GM10266 (cell line): ENCODE data around the gene GPAT3.
A peak's percentile ranks its signal among the peaks of the same experiment; 100 is the strongest.
"Not testable (repeated sequence)": the region's sequence is repeated elsewhere in the genome, so short reads cannot be mapped to it uniquely, and the experiment has no call there.

Experiments used
- DNase-seq: peaks from one replicate; pipeline ENCODE4 v3.0.0; 2012; ENCODE audit errors: extremely low spot score
- TF ChIP-seq, protein P1 (sequence below): IDR thresholded peaks from 2 replicates; pipeline ENCODE4 v1.5.1; 2012; ENCODE audit warnings: mild to moderate bottlenecking, low read depth; ENCODE audit not compliant: control insufficient read depth, insufficient read depth; ENCODE audit errors: missing control alignments

GPAT3 gene

DNA sequence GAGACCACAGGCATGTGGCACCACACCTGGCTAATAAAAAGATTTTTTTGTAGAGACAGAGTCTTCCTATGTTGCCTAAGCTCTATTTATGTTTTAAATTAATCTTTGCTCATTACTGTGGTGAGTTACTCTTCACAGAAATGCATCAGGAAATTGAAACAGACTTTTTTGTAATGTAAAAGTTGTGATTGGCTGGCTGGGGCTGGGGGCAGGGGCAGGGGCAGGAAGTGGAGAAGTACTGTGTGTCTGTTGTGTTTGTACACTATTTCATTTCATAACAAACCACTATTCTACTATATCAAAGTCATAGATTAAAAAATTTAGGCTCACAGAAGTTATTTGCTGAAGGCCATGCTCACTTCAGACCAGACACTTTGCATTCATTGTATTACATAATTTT is 31.9 kb upstream of the GPAT3 start:
- no peak for DNase-seq
- TF ChIP-seq, protein P1, sequence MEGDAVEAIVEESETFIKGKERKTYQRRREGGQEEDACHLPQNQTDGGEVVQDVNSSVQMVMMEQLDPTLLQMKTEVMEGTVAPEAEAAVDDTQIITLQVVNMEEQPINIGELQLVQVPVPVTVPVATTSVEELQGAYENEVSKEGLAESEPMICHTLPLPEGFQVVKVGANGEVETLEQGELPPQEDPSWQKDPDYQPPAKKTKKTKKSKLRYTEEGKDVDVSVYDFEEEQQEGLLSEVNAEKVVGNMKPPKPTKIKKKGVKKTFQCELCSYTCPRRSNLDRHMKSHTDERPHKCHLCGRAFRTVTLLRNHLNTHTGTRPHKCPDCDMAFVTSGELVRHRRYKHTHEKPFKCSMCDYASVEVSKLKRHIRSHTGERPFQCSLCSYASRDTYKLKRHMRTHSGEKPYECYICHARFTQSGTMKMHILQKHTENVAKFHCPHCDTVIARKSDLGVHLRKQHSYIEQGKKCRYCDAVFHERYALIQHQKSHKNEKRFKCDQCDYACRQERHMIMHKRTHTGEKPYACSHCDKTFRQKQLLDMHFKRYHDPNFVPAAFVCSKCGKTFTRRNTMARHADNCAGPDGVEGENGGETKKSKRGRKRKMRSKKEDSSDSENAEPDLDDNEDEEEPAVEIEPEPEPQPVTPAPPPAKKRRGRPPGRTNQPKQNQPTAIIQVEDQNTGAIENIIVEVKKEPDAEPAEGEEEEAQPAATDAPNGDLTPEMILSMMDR: no peak

DNA sequence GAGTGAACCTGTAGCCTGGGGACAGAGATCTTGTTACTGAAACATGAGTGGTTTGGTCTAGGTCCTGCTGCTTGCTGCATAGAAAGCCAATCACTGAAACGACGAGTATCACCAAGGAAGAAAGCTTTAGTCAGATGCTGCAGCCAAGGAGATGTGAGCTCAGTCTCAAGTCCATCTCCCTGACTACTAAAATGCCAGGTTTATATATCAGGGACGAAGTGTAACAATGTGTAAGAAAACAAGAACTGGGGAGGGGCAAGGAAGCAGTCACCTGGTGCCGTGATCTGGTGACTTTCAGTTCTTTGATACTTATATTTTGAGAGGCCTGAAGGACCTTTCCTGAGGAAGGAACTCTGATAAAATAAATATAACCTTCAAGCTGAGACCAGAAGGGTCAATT is 31.4 kb upstream of the GPAT3 start:
- DNase-seq: no peak
- TF ChIP-seq, protein P1: no peak

DNA sequence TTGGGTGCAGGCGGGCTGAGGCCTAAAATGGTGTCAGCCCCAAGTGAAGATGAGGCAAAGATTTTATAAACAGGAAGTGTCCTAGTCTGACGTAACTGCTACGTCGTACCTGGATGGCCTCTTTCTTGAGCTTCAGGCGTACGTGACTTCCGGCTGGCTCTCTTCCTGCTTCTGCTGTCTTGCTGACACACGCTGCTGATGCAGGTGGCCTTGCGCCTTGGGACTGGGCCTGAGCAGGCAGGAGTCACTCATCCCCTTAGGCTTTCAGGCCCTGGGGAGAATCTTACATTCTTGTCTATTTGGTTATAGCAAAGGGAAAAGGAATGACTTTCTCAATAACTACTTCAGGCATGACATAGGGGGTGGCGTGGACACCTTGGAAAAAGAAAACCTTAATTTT is 30.9 kb upstream of the GPAT3 start:
- no peak for DNase-seq
- TF ChIP-seq, protein P1: no peak

DNA sequence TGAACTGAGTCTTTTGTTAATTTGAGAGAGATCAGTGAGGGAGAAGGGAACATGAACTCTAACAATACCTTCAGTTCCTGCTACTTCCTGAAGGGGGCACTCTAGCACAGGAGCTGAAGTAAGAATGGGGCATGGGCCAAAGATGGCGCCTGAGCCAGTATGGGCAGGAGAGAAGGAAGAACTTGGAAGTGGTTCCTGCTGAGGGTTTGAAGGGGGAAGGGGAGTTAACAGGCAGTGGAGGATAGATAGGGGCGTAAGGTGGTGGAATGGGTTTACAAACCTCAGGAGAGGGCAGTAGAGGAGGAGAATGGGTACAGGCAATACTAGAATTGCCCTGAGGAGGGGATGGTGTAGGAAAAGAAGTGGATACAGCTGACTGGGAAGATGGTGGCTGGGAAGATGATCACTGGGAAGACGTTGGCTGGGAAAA is 26.7 kb upstream of the GPAT3 start:
- not testable (repeated sequence) for DNase-seq
- TF ChIP-seq, protein P1: peak; percentile 54

DNA sequence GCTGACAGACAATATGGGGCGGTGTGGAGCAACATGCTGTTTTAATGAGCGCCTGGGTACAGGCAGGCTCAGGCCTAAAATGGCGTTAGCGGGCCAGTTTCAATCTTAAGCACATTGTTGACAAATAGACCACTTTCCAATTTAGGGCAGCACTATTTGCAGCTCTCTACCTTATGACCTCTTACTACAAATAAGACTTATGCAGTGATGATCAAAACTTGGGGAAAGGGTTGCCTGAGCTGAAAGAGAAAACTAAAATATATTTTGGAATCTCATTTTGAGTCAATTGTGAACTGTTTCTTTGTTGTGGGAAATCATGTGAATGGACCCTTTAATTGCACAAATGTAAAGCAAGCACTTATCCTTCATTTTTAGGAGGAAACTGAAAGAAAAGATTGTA is 25.5 kb upstream of the GPAT3 start:
- DNase-seq: no peak
- TF ChIP-seq, protein P1: no peak

DNA sequence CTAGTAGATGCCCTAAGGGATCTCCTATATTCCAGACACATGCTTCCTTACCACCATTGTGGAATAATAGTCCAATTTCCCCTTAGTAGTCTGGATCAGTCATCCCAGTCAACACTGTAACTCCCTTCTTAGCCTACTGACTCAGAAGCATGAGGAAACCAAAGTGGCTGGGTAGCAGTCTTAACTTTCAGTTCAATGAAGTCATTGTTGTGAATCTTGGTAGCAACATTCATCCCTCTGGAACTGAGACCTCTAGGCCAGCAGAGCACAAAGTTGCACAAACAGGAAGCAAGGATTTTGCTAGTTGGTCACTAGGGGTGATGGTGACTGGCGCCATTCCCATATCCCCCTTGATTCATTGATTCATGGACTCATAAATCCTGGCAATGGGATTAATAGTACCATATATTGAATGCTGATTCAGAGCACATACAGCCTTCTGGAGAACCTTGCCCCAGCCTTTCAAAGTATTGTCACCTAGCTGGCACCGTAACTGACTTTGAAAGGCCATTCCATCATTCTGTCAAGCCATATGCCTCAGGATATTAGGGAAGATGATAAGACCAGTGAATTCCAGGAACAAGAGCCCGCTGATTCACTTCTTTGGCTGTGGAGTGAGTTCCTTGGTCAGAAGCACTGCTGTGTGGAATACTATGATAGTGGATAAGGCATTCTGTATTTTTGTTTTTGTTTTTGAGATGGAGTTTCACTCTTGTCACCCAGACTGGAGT is 19.7 kb upstream of the GPAT3 start:
- no peak for DNase-seq
- TF ChIP-seq, protein P1: no peak

DNA sequence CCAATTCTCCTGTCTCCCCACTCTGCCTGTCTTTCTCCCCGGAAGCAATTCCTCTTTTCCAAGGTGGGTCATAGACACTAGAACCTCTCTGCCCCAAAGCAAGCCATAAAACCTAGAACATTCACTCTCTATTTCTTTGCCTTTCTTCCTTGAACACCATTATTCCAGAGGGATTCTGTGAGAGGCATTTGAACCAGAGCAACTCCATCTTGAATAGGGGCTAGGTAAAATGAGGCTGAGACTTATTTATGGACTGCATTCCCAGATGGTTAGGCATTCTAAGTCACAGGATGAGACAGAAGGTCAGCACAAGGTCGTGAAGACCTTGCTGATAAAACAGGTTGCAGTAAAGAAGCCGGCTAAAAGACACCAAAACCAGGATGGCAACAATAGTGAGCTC is 13.7 kb upstream of the GPAT3 start:
- TF ChIP-seq, protein P1: no peak
- DNase-seq: no peak
